H1 (cell line): ENCODE data around the gene GAMT. TPM values are rescaled to one million over a fixed set of nuclear protein-coding genes. Genes with fewer than 3 reads are reported as not detected.

Experiments used
- CTCF ChIA-PET: fragments of 300-600 bp; sonication (Branson Sonifier 250); formaldehyde crosslinking; loops from one replicate; lab custom pipeline; 2021; ENCODE audit not compliant: partially characterized antibody; lab: Charles Lee
- POLR2A ChIA-PET: fragments of 300-600 bp; sonication (Branson Sonifier 250); formaldehyde crosslinking; loops from one replicate; lab custom pipeline; 2021; ENCODE audit warnings: inconsistent platforms; ENCODE audit not compliant: partially characterized antibody; lab: Charles Lee
- DNase-seq, 2 experiments: peaks; one replicate each; pipeline versions ENCODE4 v3.0.0 to v3.0.0-alpha.2; 2010 to 2022; ENCODE audit warnings: low spot score in 2 of 2, low read depth in 1 of 2, mixed read lengths in 1 of 2
- FAIRE-seq: peaks from 2 replicates; lab custom pipeline; 2011; peaks lifted over from hg19 to GRCh38; lab: Jason Lieb, UNC
- H2AFZ ChIP-seq: 2 replicates; pipeline ENCODE4 v1.8.1; 2012; ENCODE audit warnings: low read length, inconsistent platforms
- H2AK5ac ChIP-seq: 2 replicates; pipeline ENCODE4 v1.6.1; 2013; ENCODE audit warnings: low read depth, low read length
- H2BK120ac ChIP-seq: replicated peaks from 2 replicates; pipeline ENCODE3; 2013; ENCODE audit warnings: low read depth, low read length, inconsistent platforms
- H2BK12ac ChIP-seq: 2 replicates; pipeline ENCODE4 v1.6.1; 2013; ENCODE audit warnings: low read depth, low read length
- H2BK15ac ChIP-seq: 2 replicates; pipeline ENCODE4 v1.6.1; 2013; ENCODE audit warnings: low read length
- H2BK20ac ChIP-seq: 2 replicates; pipeline ENCODE4 v1.6.1; 2013; ENCODE audit warnings: low read length
- H2BK5ac ChIP-seq: 2 replicates; pipeline ENCODE4 v1.6.1; 2013; ENCODE audit warnings: low read depth, low read length
- H3K14ac ChIP-seq: 2 replicates; pipeline ENCODE4 v1.6.1; 2013; ENCODE audit warnings: inconsistent platforms; ENCODE audit not compliant: insufficient read length
- H3K18ac ChIP-seq: 2 replicates; pipeline ENCODE4 v1.6.1; 2013; ENCODE audit warnings: low read length; ENCODE audit errors: extremely low read depth
- H3K23ac ChIP-seq: 2 replicates; pipeline ENCODE4 v1.6.1; 2013; ENCODE audit warnings: inconsistent platforms; ENCODE audit not compliant: insufficient read length
- H3K23me2 ChIP-seq: 2 replicates; pipeline ENCODE4 v1.6.1; 2013; ENCODE audit warnings: low read depth, low read length
- H3K27ac ChIP-seq: 2 replicates; pipeline ENCODE4 v1.6.1; 2011; ENCODE audit warnings: low read depth, low read length, inconsistent platforms
- H3K27me3 ChIP-seq, 4 experiments: replicated peaks in 1 of 4; 1 replicate in 1 of 4; 2 replicates in 3 of 4; pipeline versions ENCODE4 v1.6.1 to v1.8.1; 2011 to 2013; ENCODE audit warnings: low read length in 3 of 4, mild to moderate bottlenecking in 3 of 4, inconsistent platforms in 2 of 4, mixed read lengths in 2 of 4, moderate library complexity in 1 of 4; ENCODE audit not compliant: control insufficient read depth in 3 of 4, insufficient read depth in 3 of 4; ENCODE audit errors: extremely low read depth in 1 of 4
- H3K36me3 ChIP-seq, 4 experiments: 2 replicates each; pipeline versions ENCODE4 v1.6.1 to v1.8.1; 2011 to 2013; ENCODE audit warnings: mild to moderate bottlenecking in 4 of 4, low read length in 3 of 4, moderate library complexity in 2 of 4, control low read depth in 1 of 4, inconsistent platforms in 1 of 4; ENCODE audit not compliant: insufficient read depth in 4 of 4, control insufficient read depth in 2 of 4
- H3K4ac ChIP-seq: replicated peaks from 2 replicates; pipeline ENCODE3; 2013; ENCODE audit warnings: low read length, low read depth, mixed read lengths, inconsistent platforms; ENCODE audit not compliant: insufficient read length
- H3K4me1 ChIP-seq, 4 experiments: replicated peaks in 1 of 4; 1 replicate in 1 of 4; 2 replicates in 3 of 4; pipeline versions ENCODE4 v1.6.1 to v1.8.1; 2011 to 2013; ENCODE audit warnings: low read length in 3 of 4, inconsistent platforms in 2 of 4, mixed read lengths in 1 of 4; ENCODE audit not compliant: insufficient read depth in 4 of 4, control insufficient read depth in 3 of 4
- H3K4me2 ChIP-seq, 2 experiments: 2 replicates each; pipeline versions ENCODE4 v1.6.1 to v1.8.1; 2011 to 2013; ENCODE audit warnings: low read depth in 2 of 2, low read length in 2 of 2, control low read depth in 1 of 2, inconsistent platforms in 1 of 2, mild to moderate bottlenecking in 1 of 2; ENCODE audit not compliant: insufficient read depth in 1 of 2
- H3K4me3 ChIP-seq, 4 experiments: fragments of 200-600, 300-600 bp in 1 of 4; sonication (generic), shearing (Covaris generic), sonication (Bioruptor Twin) in 1 of 4; 2 replicates each; pipeline versions ENCODE4 v1.5.1 to v1.8.1; 2011 to 2016; ENCODE audit warnings: low read length in 4 of 4, low read depth in 3 of 4, control low read depth in 2 of 4, inconsistent platforms in 2 of 4, mild to moderate bottlenecking in 2 of 4, mixed read lengths in 1 of 4, moderate library complexity in 1 of 4; ENCODE audit not compliant: insufficient read depth in 2 of 4; ENCODE audit errors: extremely low read depth in 1 of 4
- H3K56ac ChIP-seq: replicated peaks from 2 replicates; pipeline ENCODE3; 2013; ENCODE audit warnings: low read depth, mild to moderate bottlenecking, mixed read lengths, low read length, inconsistent platforms; ENCODE audit not compliant: insufficient read length
- H3K79me1 ChIP-seq: 2 replicates; pipeline ENCODE4 v1.6.1; 2013; ENCODE audit warnings: low read depth, low read length, control low read depth
- H3K79me2 ChIP-seq, 2 experiments: 2 replicates each; pipeline versions ENCODE4 v1.6.1 to v1.8.1; 2012 to 2013; ENCODE audit warnings: low read length in 2 of 2, mild to moderate bottlenecking in 2 of 2, inconsistent platforms in 1 of 2; ENCODE audit not compliant: insufficient read depth in 2 of 2, control insufficient read depth in 1 of 2
- H3K9ac ChIP-seq, 4 experiments: replicated peaks in 1 of 4; 1 replicate in 1 of 4; 2 replicates in 3 of 4; pipeline versions ENCODE4 v1.6.1 to v1.8.1; 2011 to 2013; ENCODE audit warnings: low read depth in 3 of 4, low read length in 3 of 4, control low read depth in 2 of 4, mild to moderate bottlenecking in 2 of 4, moderate library complexity in 2 of 4, inconsistent platforms in 1 of 4; ENCODE audit errors: extremely low read depth in 1 of 4
- H3K9me3 ChIP-seq, 2 experiments: 2 replicates each; pipeline versions ENCODE4 v1.6.1 to v1.8.1; 2012 to 2013; ENCODE audit warnings: mild to moderate bottlenecking in 2 of 2, moderate library complexity in 2 of 2, control low read depth in 1 of 2, inconsistent platforms in 1 of 2, low read depth in 1 of 2, low read length in 1 of 2, mixed read lengths in 1 of 2; ENCODE audit not compliant: insufficient read depth in 2 of 2
- H4K20me1 ChIP-seq, 2 experiments: replicated peaks in 1 of 2; 2 replicates each; pipeline versions ENCODE3 to v1.8.1; 2011 to 2013; ENCODE audit warnings: inconsistent platforms in 2 of 2, low read length in 2 of 2, mild to moderate bottlenecking in 1 of 2; ENCODE audit not compliant: insufficient read depth in 2 of 2, control insufficient read depth in 1 of 2
- H4K5ac ChIP-seq: 2 replicates; pipeline ENCODE4 v1.6.1; 2013; ENCODE audit warnings: low read length, low read depth, mixed read lengths, inconsistent platforms; ENCODE audit not compliant: insufficient read length
- H4K8ac ChIP-seq: 2 replicates; pipeline ENCODE4 v1.8.0; 2013; ENCODE audit warnings: mild to moderate bottlenecking, moderate library complexity, low read length, inconsistent platforms; ENCODE audit not compliant: insufficient read depth; ENCODE audit errors: extremely low read depth
- H4K91ac ChIP-seq: replicated peaks from 2 replicates; pipeline ENCODE3; 2013; ENCODE audit warnings: low read length, mixed read lengths, inconsistent platforms; ENCODE audit not compliant: insufficient read length
- ATF3 ChIP-seq: IDR thresholded peaks from 2 replicates; pipeline ENCODE4 v1.6.1; 2011; ENCODE audit warnings: low read depth, mild to moderate bottlenecking, low read length; ENCODE audit not compliant: insufficient read depth
- BRCA1 ChIP-seq: IDR thresholded peaks from 2 replicates; pipeline ENCODE4 v1.6.1; 2012; ENCODE audit warnings: low read depth, low read length, improper control_type of control experiment
- CHD1 ChIP-seq: IDR thresholded peaks from 2 replicates; pipeline ENCODE4 v1.6.1; 2012; ENCODE audit warnings: low read depth, low read length, improper control_type of control experiment
- CREB1 ChIP-seq: IDR thresholded peaks from 2 replicates; pipeline ENCODE4 v1.6.1; 2012; ENCODE audit warnings: inconsistent platforms
- CTBP2 ChIP-seq: IDR thresholded peaks from 2 replicates; pipeline ENCODE4 v1.7.0; 2011; ENCODE audit warnings: borderline replicate concordance, mild to moderate bottlenecking, moderate library complexity, mixed read lengths, low read length; ENCODE audit not compliant: insufficient read depth, insufficient read length
- JUN ChIP-seq: IDR thresholded peaks from 2 replicates; pipeline ENCODE4 v1.6.1; 2011; ENCODE audit warnings: low read depth, mild to moderate bottlenecking, improper control_type of control experiment, low read length
- POLR2AphosphoS5 ChIP-seq: IDR thresholded peaks from 2 replicates; pipeline ENCODE4 v1.6.1; 2011; ENCODE audit warnings: low read depth, low read length
- RBBP5 ChIP-seq: IDR thresholded peaks from 2 replicates; pipeline ENCODE4 v1.7.1; 2012; ENCODE audit warnings: low read depth, mild to moderate bottlenecking, inconsistent platforms, low read length, moderate library complexity, borderline replicate concordance
- SIRT6 ChIP-seq: IDR thresholded peaks from one replicate; pipeline ENCODE4 v1.7.1; 2012; ENCODE audit warnings: low read length, inconsistent platforms
- SP1 ChIP-seq: IDR thresholded peaks from 2 replicates; pipeline ENCODE4 v1.6.1; 2011; ENCODE audit warnings: low read depth, low read length
- SP2 ChIP-seq: IDR thresholded peaks from 2 replicates; pipeline ENCODE4 v1.6.1; 2012; ENCODE audit warnings: mild to moderate bottlenecking, low read length, inconsistent platforms
- SP4 ChIP-seq: IDR thresholded peaks from 2 replicates; pipeline ENCODE4 v1.6.1; 2012; ENCODE audit warnings: low read length, inconsistent platforms
- TAF1 ChIP-seq: IDR thresholded peaks from 2 replicates; pipeline ENCODE4 v1.6.1; 2011; ENCODE audit warnings: mild to moderate bottlenecking, low read depth, low read length
- TCF12 ChIP-seq: IDR thresholded peaks from 2 replicates; pipeline ENCODE4 v1.6.1; 2011; ENCODE audit warnings: low read depth, mild to moderate bottlenecking, low read length
- TEAD4 ChIP-seq: IDR thresholded peaks from 2 replicates; pipeline ENCODE4 v1.6.1; 2012; ENCODE audit warnings: low read depth, low read length, inconsistent platforms, mixed read lengths
- YY1 ChIP-seq: IDR thresholded peaks from 2 replicates; pipeline ENCODE4 v1.6.1; 2011; ENCODE audit warnings: low read depth, mild to moderate bottlenecking, low read length
- WGBS, 2 experiments: shearing (Covaris generic) in 1 of 2; methylation state at CpG; one replicate each; pipeline versions ENCODE4 v1.1.6 to v1.1.7; 2013 to 2015; ENCODE audit warnings: low lambda C conversion rate in 2 of 2, mixed read lengths in 2 of 2, inconsistent platforms in 1 of 2, low coverage in 1 of 2, missing lambda C conversion rate in 1 of 2; ENCODE audit not compliant: insufficient replicate concordance in 2 of 2, insufficient coverage in 1 of 2, insufficient read length in 1 of 2; ENCODE audit errors: extremely low coverage in 1 of 2, missing lambda C conversion rate in 1 of 2; 5-methylcytosine and 5-hydroxymethylcytosine counted together
- polyA plus RNA-seq, 7 experiments: library from polyadenylated mRNA; depleted of rRNA in 3 of 7; stranded (reverse) in 5 of 7; unstranded in 2 of 7; fragments of >200 nt in 5 of 7; fragments of 200-250 nt in 2 of 7; gene quantifications; 1 replicate in 5 of 7; 2 replicates in 1 of 7; 4 replicates in 1 of 7; pipeline versions ENCODE4 v1.2.1 to v1.2.3, GENCODE V29; 2011 to 2013; ENCODE audit warnings: missing spikeins in 2 of 7, mixed read lengths in 2 of 7
- total RNA-seq: library from RNA; stranded (reverse); fragmentation: NEBNext Ultra II Directional; extraction: Animal tissue kit (Norgen Biotek cat#: 25700); gene quantifications from 2 replicates; pipeline ENCODE4 v1.2.1, GENCODE V29; 2021

Gene GAMT
- total and polyA plus RNA-seq, 2 of the 8 experiments (the other 6 are each of a cell fraction or from before 2014, with no cell fraction given) = 17.2 to 35.6 TPM

- Histone ChIP-seq H3K56ac (no peak overlapping the region), H4K5ac (no peak overlapping the region), H3K4me3 (no peak overlapping the region), H2BK15ac (no peak overlapping the region), H4K91ac (no peak overlapping the region), H3K4me1 (peaks cover 0 to 10% (median 5%) of the 10 kb centered on the region in 4 experiments; a peak in 5 of 7 replicates), H3K79me2 (no peaks in the 10 kb centered on the region), H3K36me3 (no peaks in the 10 kb centered on the region), H3K9me3 (no peaks in the 10 kb centered on the region), H4K20me1 (peaks cover 0 to 2% of the 10 kb centered on the region in 2 experiments), H4K8ac (no peak overlapping the region), H2BK12ac (no peak overlapping the region), H3K14ac (no peak overlapping the region), H3K18ac (no peak overlapping the region), H3K23me2 (peaks cover 3% of the 10 kb centered on the region; the same call in 1 of the 2 replicates), H3K9ac (no peak overlapping the region), H2BK20ac (no peak overlapping the region), H3K27ac (no peak overlapping the region), H3K27me3 (peaks cover 0 to 2% (median 0%) of the 10 kb centered on the region in 4 experiments; a peak in 2 of 7 replicates), H2BK5ac (no peak overlapping the region), H2BK120ac (no peak overlapping the region), H2AFZ (no peak overlapping the region), H3K79me1 (no peaks in the 10 kb centered on the region; the same call in 1 of the 2 replicates), H2AK5ac (no peak overlapping the region), H3K4ac (no peak overlapping the region), H3K4me2 (no peak overlapping the region), H3K23ac (no peak overlapping the region)
- ChIA-PET POLR2A (no interaction called here), CTCF (no interaction called here)
- FAIRE-seq (no peak), DNase-seq (no peak)
- WGBS, 2 experiments = 94% methylated on average over 13 of the region's 15 CpGs; no CpG with 5 or more reads in 1 of the 2 experiments
- TF ChIP-seq CTBP2 = no peak
- no peak for TF ChIP-seq BRCA1
- no peak for TF ChIP-seq POLR2AphosphoS5
- no peak for TF ChIP-seq SP1
- no peak for TF ChIP-seq CHD1
- TF ChIP-seq SP2 = no peak
- no peak for TF ChIP-seq RBBP5
- no peak for TF ChIP-seq SIRT6
- no peak for TF ChIP-seq TAF1
- no peak for TF ChIP-seq JUN
- TF ChIP-seq ATF3 = no peak
- no peak for TF ChIP-seq TCF12
- no peak for TF ChIP-seq CREB1
- TF ChIP-seq YY1 = no peak
- TF ChIP-seq TEAD4 = no peak
- TF ChIP-seq SP4 = no peak
Measured at GRCh38 chr19:1399745-1400144, 1.6 kb downstream of the GAMT start.
